Measurements from ENCODE around the gene KCNK4. TPM values are rescaled to one million over a fixed set of nuclear protein-coding genes. Genes with fewer than 3 reads are reported as not detected.
A peak's percentile ranks its signal among the peaks of the same experiment; 100 is the strongest.
"Not testable (repeated sequence)": the region's sequence is repeated elsewhere in the genome, so short reads cannot be mapped to it uniquely, and the experiment has no call there.

KCNK4 gene
- polyA plus RNA-seq, 1 donor = 0.09 TPM

DNA sequence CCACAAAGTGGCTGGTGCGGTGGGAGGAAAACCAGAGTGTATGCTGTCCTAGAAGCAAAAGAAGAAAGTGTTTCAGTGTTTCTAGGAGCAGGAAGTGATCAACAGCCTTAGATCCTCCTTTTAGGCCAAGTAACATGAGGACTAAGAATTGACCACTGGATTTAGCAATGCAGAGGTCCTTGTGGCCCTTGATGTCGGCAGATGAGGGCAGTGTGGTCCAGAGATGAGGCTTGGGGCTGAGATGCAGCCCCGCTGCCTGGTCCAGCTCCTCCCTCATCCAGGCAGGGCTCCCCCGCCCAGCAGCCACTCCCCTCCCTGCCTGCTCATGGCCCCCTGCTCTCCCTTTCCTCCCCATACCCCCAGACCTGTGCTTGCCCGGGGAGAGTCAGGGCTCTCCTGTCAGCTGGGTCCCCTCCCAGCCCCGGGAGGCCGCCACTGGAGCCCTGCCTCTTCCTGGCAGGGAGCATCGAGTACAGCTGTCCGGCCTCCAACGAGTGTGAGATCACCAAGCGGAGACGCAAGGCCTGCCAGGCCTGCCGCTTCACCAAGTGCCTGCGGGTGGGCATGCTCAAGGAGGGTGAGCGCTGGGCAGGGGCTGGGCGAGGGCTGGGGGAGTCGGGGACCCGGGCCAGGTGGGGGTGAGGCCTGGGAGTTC is 22.5 kb downstream of the KCNK4 start:
- no peaks in the 10 kb centered on the region for H3K9me3 ChIP-seq (ENCODE audit: control insufficient read depth, low read depth, low read length)
- peaks cover 41% of the 10 kb centered on the region for H3K36me3 ChIP-seq (ENCODE audit: control insufficient read depth, insufficient read depth, low read length)
- H3K27ac ChIP-seq (ENCODE audit: low read length) = no peak overlapping the region
- 83% methylated on average over 1 of the region's 18 CpGs for WGBS (ENCODE audit: insufficient coverage, low lambda C conversion rate)
- H3K4me1 ChIP-seq (ENCODE audit: control insufficient read depth, insufficient read depth, low read length) = peaks cover 9% of the 10 kb centered on the region
- DNase-seq = no peak
- no peak overlapping the region for H3K4me3 ChIP-seq (ENCODE audit: low read length)
- H3K27me3 ChIP-seq (ENCODE audit: control insufficient read depth, insufficient read depth, low read length) = no peaks in the 10 kb centered on the region

DNA sequence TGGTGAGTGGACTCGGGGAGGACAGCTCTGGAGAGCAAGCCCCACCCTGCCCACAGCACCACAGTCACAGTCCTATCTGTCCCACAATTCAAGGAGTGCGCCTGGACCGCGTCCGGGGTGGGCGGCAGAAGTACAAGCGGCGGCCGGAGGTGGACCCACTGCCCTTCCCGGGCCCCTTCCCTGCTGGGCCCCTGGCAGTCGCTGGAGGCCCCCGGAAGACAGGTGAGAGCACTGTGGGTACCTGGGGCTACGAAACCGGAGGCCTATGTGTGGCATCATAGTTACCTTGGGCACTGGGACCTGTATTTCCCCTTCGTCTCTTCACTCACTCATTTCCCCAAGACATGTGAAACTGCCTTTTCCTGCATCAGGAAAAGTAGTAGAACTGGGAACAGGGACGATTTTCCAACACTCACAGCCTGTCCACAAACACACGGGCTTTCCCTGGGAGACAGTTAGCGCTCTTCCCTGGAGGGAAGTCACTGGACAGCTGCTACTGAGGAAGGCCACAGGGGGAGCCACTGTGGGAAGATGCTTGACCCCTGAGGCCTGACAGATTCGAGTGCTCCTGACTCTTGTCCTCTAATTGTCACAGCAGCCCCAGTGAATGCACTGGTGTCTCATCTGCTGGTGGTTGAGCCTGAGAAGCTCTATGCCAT is 23.2 kb downstream of the KCNK4 start:
- H3K27me3 ChIP-seq (ENCODE audit: control insufficient read depth, insufficient read depth, low read length) = no peaks in the 10 kb centered on the region
- no peak overlapping the region for H3K27ac ChIP-seq (ENCODE audit: low read length)
- H3K36me3 ChIP-seq (ENCODE audit: control insufficient read depth, insufficient read depth, low read length) = peaks cover 41% of the 10 kb centered on the region
- H3K4me3 ChIP-seq (ENCODE audit: low read length) = no peak overlapping the region
- H3K4me1 ChIP-seq (ENCODE audit: control insufficient read depth, insufficient read depth, low read length) = peaks cover 15% of the 10 kb centered on the region
- no peak for DNase-seq
- H3K9me3 ChIP-seq (ENCODE audit: control insufficient read depth, low read depth, low read length) = no peaks in the 10 kb centered on the region
- no CpG with 5 or more reads among the region's 19 CpGs for WGBS (ENCODE audit: insufficient coverage, low lambda C conversion rate)

DNA sequence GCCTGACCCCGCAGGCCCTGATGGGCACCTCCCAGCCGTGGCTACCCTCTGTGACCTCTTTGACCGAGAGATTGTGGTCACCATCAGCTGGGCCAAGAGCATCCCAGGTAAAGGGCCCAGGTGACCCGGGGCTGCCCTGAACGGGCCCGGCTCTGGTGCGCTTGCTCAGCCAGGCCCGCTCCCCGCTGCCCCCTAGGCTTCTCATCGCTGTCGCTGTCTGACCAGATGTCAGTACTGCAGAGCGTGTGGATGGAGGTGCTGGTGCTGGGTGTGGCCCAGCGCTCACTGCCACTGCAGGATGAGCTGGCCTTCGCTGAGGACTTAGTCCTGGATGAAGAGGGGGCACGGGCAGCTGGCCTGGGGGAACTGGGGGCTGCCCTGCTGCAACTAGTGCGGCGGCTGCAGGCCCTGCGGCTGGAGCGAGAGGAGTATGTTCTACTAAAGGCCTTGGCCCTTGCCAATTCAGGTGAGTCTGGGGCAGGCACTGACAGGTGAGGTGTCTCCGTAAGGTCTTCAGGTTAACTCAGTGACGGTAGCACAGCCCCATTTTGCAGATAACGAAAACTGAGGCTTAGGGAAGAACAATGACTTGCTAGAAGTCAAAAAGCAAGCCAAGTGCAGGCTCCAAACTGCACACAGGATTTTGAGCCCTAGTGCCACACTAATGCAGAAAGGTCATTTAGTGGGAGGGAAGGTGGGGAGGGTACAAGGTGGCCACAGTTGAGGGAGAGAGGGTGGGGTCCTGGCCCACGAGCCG is 23.9 kb downstream of the KCNK4 start:
- DNase-seq = no peak
- WGBS (ENCODE audit: insufficient coverage, low lambda C conversion rate) = no CpG with 5 or more reads among the region's 24 CpGs
- H3K4me1 ChIP-seq (ENCODE audit: control insufficient read depth, insufficient read depth, low read length) = peaks cover 19% of the 10 kb centered on the region
- no peak overlapping the region for H3K4me3 ChIP-seq (ENCODE audit: low read length)
- no peak overlapping the region for H3K27ac ChIP-seq (ENCODE audit: low read length)
- no peaks in the 10 kb centered on the region for H3K27me3 ChIP-seq (ENCODE audit: control insufficient read depth, insufficient read depth, low read length)
- H3K36me3 ChIP-seq (ENCODE audit: control insufficient read depth, insufficient read depth, low read length) = peaks cover 41% of the 10 kb centered on the region
- H3K9me3 ChIP-seq (ENCODE audit: control insufficient read depth, low read depth, low read length) = no peaks in the 10 kb centered on the region

DNA sequence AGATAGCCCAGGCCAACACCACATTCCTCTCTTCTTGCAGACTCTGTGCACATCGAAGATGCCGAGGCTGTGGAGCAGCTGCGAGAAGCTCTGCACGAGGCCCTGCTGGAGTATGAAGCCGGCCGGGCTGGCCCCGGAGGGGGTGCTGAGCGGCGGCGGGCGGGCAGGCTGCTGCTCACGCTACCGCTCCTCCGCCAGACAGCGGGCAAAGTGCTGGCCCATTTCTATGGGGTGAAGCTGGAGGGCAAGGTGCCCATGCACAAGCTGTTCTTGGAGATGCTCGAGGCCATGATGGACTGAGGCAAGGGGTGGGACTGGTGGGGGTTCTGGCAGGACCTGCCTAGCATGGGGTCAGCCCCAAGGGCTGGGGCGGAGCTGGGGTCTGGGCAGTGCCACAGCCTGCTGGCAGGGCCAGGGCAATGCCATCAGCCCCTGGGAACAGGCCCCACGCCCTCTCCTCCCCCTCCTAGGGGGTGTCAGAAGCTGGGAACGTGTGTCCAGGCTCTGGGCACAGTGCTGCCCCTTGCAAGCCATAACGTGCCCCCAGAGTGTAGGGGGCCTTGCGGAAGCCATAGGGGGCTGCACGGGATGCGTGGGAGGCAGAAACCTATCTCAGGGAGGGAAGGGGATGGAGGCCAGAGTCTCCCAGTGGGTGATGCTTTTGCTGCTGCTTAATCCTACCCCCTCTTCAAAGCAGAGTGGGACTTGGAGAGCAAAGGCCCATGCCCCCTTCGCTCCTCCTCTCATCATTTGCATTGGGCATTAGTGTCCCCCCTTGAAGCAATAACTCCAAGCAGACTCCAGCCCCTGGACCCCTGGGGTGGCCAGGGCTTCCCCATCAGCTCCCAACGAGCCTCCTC is 24.8 kb downstream of the KCNK4 start:
- H3K27me3 ChIP-seq (ENCODE audit: control insufficient read depth, insufficient read depth, low read length); H3K4me3 ChIP-seq (ENCODE audit: low read length); H3K9me3 ChIP-seq (ENCODE audit: control insufficient read depth, low read depth, low read length); DNase-seq: not testable (repeated sequence)
- H3K27ac ChIP-seq (ENCODE audit: low read length) = peak overlapping the region; percentile 96
- peaks cover 27% of the 10 kb centered on the region for H3K4me1 ChIP-seq (ENCODE audit: control insufficient read depth, insufficient read depth, low read length)
- H3K36me3 ChIP-seq (ENCODE audit: control insufficient read depth, insufficient read depth, low read length) = peaks cover 41% of the 10 kb centered on the region
- no CpG with 5 or more reads among the region's 25 CpGs for WGBS (ENCODE audit: insufficient coverage, low lambda C conversion rate)

DNA sequence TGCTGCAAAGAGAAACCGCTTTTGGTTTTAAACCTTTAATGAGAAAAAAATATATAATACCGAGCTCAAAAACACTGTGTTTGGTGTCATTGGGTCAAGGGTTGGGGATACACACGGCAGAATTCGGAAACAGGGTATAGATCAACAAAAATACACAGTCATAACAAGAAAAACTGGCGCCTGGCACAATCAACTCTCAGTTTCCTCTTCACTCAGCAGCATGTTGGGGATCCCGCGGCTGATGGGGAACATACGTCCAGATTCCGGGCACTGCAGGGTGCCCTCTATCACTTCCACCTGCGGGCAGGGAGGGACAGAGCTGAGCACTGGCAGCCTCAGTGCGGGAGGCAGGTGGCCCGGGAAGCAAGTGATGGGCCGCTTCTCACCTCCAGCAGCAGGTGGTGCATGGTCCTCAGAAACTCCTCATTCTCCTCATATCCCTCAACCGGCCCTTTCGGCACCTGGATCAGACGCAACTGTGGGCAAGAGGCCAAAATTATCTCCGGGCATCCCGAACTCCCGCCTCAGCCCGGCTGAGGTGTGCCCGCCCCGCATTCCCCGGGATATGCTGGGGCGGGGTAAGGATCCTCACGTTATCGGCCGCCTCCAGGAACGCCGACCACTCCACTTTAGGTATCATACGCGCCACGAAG is 25.7 kb downstream of the KCNK4 start:
- Histone ChIP-seq H3K27me3 (ENCODE audit: control insufficient read depth, insufficient read depth, low read length) (no peaks in the 10 kb centered on the region), H3K4me1 (ENCODE audit: control insufficient read depth, insufficient read depth, low read length) (peaks cover 36% of the 10 kb centered on the region), H3K36me3 (ENCODE audit: control insufficient read depth, insufficient read depth, low read length) (peaks cover 45% of the 10 kb centered on the region), H3K4me3 (ENCODE audit: low read length) (peak overlapping the region; percentile 91), H3K9me3 (ENCODE audit: control insufficient read depth, low read depth, low read length) (no peaks in the 10 kb centered on the region), H3K27ac (ENCODE audit: low read length) (peak overlapping the region; percentile 96)
- no peak for DNase-seq
- WGBS (ENCODE audit: insufficient coverage, low lambda C conversion rate) = 31% methylated on average over 3 of the region's 32 CpGs

DNA sequence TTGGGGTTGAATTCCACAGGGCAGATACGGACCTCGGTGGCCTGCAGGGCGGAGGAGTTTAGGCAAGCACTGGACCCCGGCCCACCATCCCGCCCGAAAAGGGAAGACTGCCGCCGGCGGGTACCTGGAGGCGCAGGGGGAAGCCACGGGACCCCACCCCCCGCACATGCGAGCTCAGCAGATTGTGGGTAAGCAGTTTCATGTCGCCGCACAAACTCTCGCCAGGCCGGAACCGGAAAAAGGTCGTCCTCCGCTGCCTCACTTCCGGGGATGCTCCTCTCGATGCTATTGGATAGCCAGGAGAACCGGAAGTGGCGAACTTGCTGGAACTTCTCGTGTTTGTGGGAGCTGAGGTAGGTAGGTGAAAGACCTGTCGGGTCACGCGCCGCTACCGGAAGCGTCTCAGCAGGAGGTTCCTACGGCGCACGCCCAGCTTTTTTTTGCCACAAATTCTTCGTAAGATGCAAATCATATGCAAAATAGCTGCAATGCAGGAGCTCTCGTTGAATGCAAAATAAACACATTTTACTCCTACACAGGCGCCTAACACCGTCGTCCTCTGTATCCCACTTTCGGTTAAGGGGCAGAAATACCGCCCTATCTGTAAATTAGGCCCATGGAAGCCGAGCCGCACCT is 26.3 kb downstream of the KCNK4 start, which contains the start of gene TRMT112:
TSS of gene TRMT112 (minus strand) at position 235 of the 636 bp plus-strand sequence. CDS start at position 202, 33 bp downstream.
- no CpG with 5 or more reads among the region's 43 CpGs for WGBS (ENCODE audit: insufficient coverage, low lambda C conversion rate)
- DNase-seq = peak; percentile 98 to 99
- Histone ChIP-seq H3K36me3 (ENCODE audit: control insufficient read depth, insufficient read depth, low read length) (peaks cover 46% of the 10 kb centered on the region), H3K9me3 (ENCODE audit: control insufficient read depth, low read depth, low read length) (no peaks in the 10 kb centered on the region), H3K27ac (ENCODE audit: low read length) (peak within 1 kb of the TSS; percentile 96), H3K4me3 (ENCODE audit: low read length) (peak within 1 kb of the TSS; percentile 91), H3K27me3 (ENCODE audit: control insufficient read depth, insufficient read depth, low read length) (no peaks in the 10 kb centered on the region), H3K4me1 (ENCODE audit: control insufficient read depth, insufficient read depth, low read length) (peaks cover 43% of the 10 kb centered on the region)

DNA sequence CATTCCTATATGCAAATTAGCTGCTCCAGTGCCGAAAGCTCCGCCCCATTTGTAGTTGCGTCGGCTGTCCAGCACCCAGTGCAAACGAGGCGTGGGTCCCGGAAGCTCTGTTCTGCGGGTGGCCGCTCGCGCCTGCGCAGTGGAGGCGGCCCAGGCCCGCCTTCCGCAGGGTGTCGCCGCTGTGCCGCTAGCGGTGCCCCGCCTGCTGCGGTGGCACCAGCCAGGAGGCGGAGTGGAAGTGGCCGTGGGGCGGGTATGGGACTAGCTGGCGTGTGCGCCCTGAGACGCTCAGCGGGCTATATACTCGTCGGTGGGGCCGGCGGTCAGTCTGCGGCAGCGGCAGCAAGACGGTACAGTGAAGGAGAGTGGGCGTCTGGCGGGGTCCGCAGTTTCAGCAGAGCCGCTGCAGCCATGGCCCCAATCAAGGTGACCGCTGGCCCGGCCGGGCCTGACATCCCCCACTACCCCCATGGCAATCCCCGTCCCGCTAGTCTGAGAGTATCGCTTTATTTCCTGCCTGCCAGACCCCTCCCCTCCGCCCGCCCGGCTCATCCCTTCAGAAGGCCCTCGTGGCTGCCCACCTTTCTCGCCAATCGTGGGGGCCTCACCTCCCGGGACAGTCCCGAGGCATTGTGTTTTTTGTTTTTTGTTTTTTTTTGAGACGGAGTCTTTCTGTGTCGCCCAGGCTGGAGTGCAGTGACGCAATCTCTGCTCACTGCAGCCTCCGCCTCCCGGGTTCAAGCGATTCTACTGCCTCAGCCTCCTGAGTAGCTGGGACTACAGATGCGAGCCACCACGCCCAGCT is 27.1 kb downstream of the KCNK4 start, which contains the start of gene PRDX5:
TSS of gene PRDX5 (plus strand) at position 161 of the 805 bp plus-strand sequence. CDS start at position 256, 95 bp downstream.
- Histone ChIP-seq H3K4me1 (ENCODE audit: control insufficient read depth, insufficient read depth, low read length) (peaks cover 49% of the 10 kb centered on the region), H3K9me3 (ENCODE audit: control insufficient read depth, low read depth, low read length) (no peaks in the 10 kb centered on the region), H3K4me3 (ENCODE audit: low read length) (peak within 1 kb of the TSS; percentile 91), H3K27me3 (ENCODE audit: control insufficient read depth, insufficient read depth, low read length) (no peaks in the 10 kb centered on the region), H3K27ac (ENCODE audit: low read length) (peak within 1 kb of the TSS; percentile 96), H3K36me3 (ENCODE audit: control insufficient read depth, insufficient read depth, low read length) (peaks cover 45% of the 10 kb centered on the region)
- WGBS (ENCODE audit: insufficient coverage, low lambda C conversion rate) = no CpG with 5 or more reads among the region's 61 CpGs
- peak; percentile 98 for DNase-seq

DNA sequence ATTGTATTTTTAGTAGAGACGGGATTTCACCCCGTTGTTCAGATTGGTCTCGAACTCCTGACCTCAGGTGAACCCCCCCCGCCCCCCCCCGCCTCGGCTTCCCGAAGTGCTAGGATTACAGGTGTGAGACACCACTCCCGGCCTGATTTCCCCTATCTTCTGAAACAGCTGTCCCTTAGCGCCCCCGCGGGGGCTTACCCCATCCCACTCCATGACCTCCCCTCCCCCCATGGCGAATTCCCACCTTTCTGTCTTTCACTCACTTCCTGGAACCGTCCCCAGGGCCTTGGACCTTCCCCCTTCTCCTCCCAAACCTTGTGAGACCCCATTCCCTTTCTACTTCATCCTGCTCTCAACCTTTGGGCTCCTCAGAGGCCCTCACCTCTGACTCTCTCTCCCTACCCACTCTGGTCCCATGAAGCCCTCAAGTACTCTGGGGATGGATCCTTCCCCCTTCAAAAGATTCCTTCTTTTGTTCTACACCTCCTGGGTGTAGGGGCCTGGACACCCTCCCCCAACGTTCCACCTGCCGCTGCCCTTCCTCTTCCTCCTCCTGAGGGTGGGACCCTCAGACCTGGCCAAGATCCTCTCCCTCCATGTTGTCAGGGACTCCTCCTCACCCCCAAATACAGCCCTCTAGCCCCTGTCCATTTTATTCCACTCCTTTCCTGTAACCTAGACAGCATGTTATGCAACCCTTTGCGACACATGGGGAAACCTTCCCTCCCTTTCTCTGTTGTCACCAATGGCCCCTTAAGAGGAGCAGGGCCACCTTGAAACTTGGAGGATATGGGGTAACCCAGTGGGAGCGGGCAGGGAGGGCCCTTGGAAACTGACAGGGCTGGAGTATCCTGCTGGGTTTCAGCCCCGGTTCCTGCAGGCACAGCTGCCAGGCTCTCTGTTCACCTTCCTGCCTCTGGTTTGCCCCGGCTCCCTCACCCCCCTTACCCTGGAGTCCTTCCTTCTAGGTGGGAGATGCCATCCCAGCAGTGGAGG is 28.0 kb downstream of the KCNK4 start:
- no peaks in the 10 kb centered on the region for H3K27me3 ChIP-seq (ENCODE audit: control insufficient read depth, insufficient read depth, low read length)
- no CpG with 5 or more reads among the region's 19 CpGs for WGBS (ENCODE audit: insufficient coverage, low lambda C conversion rate)
- H3K27ac ChIP-seq (ENCODE audit: low read length) = peak overlapping the region; percentile 96
- peaks cover 43% of the 10 kb centered on the region for H3K36me3 ChIP-seq (ENCODE audit: control insufficient read depth, insufficient read depth, low read length)
- no peaks in the 10 kb centered on the region for H3K9me3 ChIP-seq (ENCODE audit: control insufficient read depth, low read depth, low read length)
- DNase-seq = peak in 1 of 2 donors; percentile 60
- H3K4me1 ChIP-seq (ENCODE audit: control insufficient read depth, insufficient read depth, low read length) = peaks cover 49% of the 10 kb centered on the region
- peak overlapping the region; percentile 91 for H3K4me3 ChIP-seq (ENCODE audit: low read length)

Measured in large intestine (tissue), 3 donors.